A549 (cell line): ENCODE results near the gene CDH6.

Experiments used
- BHLHE40 ChIP-seq: IDR thresholded peaks from 2 replicates; pipeline ENCODE4 v1.6.1; 2012; ENCODE audit warnings: low read depth, low read length, inconsistent platforms
- CTCF ChIP-seq: fragments of >200 bp; sonication (Bioruptor Twin); formaldehyde crosslinking; IDR thresholded peaks from 3 replicates; pipeline ENCODE4 v1.5.1; 2016
- ELK1 ChIP-seq: fragments of 150-350 bp; IDR thresholded peaks from 2 replicates; pipeline ENCODE4 v1.6.1; 2014; ENCODE audit warnings: low read depth, mild to moderate bottlenecking, low read length
- MAFK ChIP-seq: fragments of 450-650 bp; IDR thresholded peaks from 2 replicates; pipeline ENCODE4 v1.6.1; 2014; ENCODE audit not compliant: partially characterized antibody
- NFE2L2 ChIP-seq: fragments of 150-350 bp; conservative IDR thresholded peaks from 2 replicates; pipeline ENCODE4 v1.6.1; 2014; ENCODE audit warnings: low read length
- POLR2A ChIP-seq: IDR thresholded peaks from 2 replicates; pipeline ENCODE4 v1.6.1; 2012; ENCODE audit warnings: mild to moderate bottlenecking, low read length
- POLR2AphosphoS2 ChIP-seq: conservative IDR thresholded peaks from 2 replicates; pipeline ENCODE4 v1.6.1; 2012; ENCODE audit warnings: low read length, improper control_type of control experiment, inconsistent platforms
- RCOR1 ChIP-seq: fragments of 150-350 bp; IDR thresholded peaks from 2 replicates; pipeline ENCODE4 v1.6.1; 2014; ENCODE audit warnings: antibody characterized with exemption, low read length, low read depth
- REST ChIP-seq: fragments of 200-600 bp; sonication (generic); IDR thresholded peaks from 2 replicates; pipeline ENCODE4 v1.6.1; 2016; ENCODE audit warnings: antibody characterized with exemption, mild to moderate bottlenecking, moderate library complexity
- SMC3 ChIP-seq: fragments of >200 bp; sonication (Bioruptor Twin); formaldehyde crosslinking; IDR thresholded peaks from 3 replicates; pipeline ENCODE4 v1.6.1; 2018; ENCODE audit warnings: inconsistent platforms
- SREBF2 ChIP-seq: fragments of 450-650 bp; IDR thresholded peaks from 2 replicates; pipeline ENCODE4 v1.6.1; 2014; ENCODE audit warnings: mild to moderate bottlenecking, moderate library complexity
- USF2 ChIP-seq: fragments of 450-650 bp; IDR thresholded peaks from 2 replicates; pipeline ENCODE4 v1.6.1; 2014; ENCODE audit warnings: antibody characterized with exemption

DNA sequence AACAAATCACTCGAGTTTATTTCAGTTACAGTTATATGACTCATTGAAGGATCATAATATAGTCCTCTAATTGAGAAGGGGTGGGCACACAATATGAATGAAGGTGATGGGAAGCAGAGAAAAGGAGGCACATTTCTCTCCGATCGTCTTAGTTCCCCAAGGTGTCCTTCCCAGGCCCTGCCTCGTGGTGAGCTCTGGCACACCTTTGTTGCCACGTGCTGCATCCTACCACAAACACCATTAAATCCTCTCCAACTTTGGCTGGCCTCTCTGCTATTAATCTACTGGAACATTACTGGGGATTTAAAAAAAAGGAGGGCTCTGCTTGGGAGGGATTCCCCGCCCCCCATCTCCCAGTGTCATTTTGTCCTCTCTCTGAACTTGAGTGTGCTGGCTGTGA lies 42.9 kb downstream of the CDH6 start:
- TF ChIP-seq MAFK (no peak), ELK1 (no peak), POLR2A (no peak), CTCF (no peak), USF2 (no peak), REST (no peak), BHLHE40 (no peak), SREBF2 (no peak), RCOR1 (no peak), SMC3 (no peak), NFE2L2 (no peak), POLR2AphosphoS2 (no peak)
